ENCODE data around the gene INTS1.

INTS1 gene

GRCh38 chr7:1503816-1504775 is at the start of gene INTS1:
Gene INTS1 (minus strand): TSS chr7:1504389. CDS start chr7:1503960, 429 bp downstream.
- CTCF ChIA-PET = interaction anchor here (0.6 kb wide), 1 partner anchor 1109 kb away, joined by 4 read pairs; no protein-coding TSS in a partner anchor
- TF ChIP-seq NFRKB (IDR thresholded peaks at IDR 0.05) (no peak), ARNT (IDR thresholded peaks at IDR 0.05) (peak; percentile 61), ELF4 (IDR thresholded peaks at IDR 0.05) (peak; percentile 33; the same call in 1 of the 2 replicates), PKNOX1 (IDR thresholded peaks at IDR 0.05) (peak; percentile 16; the same call in 1 of the 2 replicates)
- peak; percentile 93 for DNase-seq (ENCODE audit: extremely low spot score)
- POLR2A ChIA-PET = interaction anchor here (1.4 kb wide), 1 partner anchor 66 kb away, joined by 4 read pairs; the partner anchor contains the start of gene PSMG3

GRCh38 chr7:1553512-1554210 is 49.5 kb upstream of the INTS1 start:
- ChIA-PET POLR2A (no interaction called here), CTCF (no interaction called here)
- DNase-seq (ENCODE audit: extremely low spot score) = no peak
- TF ChIP-seq FOXM1 (IDR thresholded peaks at IDR 0.05; ENCODE audit: borderline replicate concordance) (no peak), TARDBP (IDR thresholded peaks at IDR 0.05) (no peak), ZNF384 (IDR thresholded peaks at IDR 0.05) (no peak), L3MBTL2 (conservative IDR thresholded peaks at IDR 0.05) (no peak), PKNOX1 (IDR thresholded peaks at IDR 0.05) (no peak), SUZ12 (IDR thresholded peaks at IDR 0.05) (no peak), CTBP1 (IDR thresholded peaks at IDR 0.05; ENCODE audit: borderline replicate concordance) (no peak), BHLHE40 (IDR thresholded peaks at IDR 0.05; ENCODE audit: borderline replicate concordance) (no peak), FOXA1 (IDR thresholded peaks at IDR 0.05) (no peak), ELF4 (IDR thresholded peaks at IDR 0.05) (no peak), SP1 (IDR thresholded peaks at IDR 0.05) (no peak), NFRKB (IDR thresholded peaks at IDR 0.05) (no peak), ARNT (IDR thresholded peaks at IDR 0.05) (no peak), HDGF (IDR thresholded peaks at IDR 0.05; ENCODE audit: borderline replicate concordance) (no peak)

GRCh38 chr7:1552200-1552599 is 48.0 kb upstream of the INTS1 start:
- TF ChIP-seq ELF4 (IDR thresholded peaks at IDR 0.05) (no peak), ZNF384 (IDR thresholded peaks at IDR 0.05) (no peak), CTBP1 (IDR thresholded peaks at IDR 0.05; ENCODE audit: borderline replicate concordance) (no peak), FOXA1 (IDR thresholded peaks at IDR 0.05) (no peak), FOXK2 (IDR thresholded peaks at IDR 0.05) (no peak), LEF1 (IDR thresholded peaks at IDR 0.05; ENCODE audit: borderline replicate concordance) (no peak), PKNOX1 (IDR thresholded peaks at IDR 0.05) (no peak), HDGF (IDR thresholded peaks at IDR 0.05; ENCODE audit: borderline replicate concordance) (no peak), BHLHE40 (IDR thresholded peaks at IDR 0.05; ENCODE audit: borderline replicate concordance) (no peak), SUZ12 (IDR thresholded peaks at IDR 0.05) (no peak), ARNT (IDR thresholded peaks at IDR 0.05) (no peak), TARDBP (IDR thresholded peaks at IDR 0.05) (no peak), L3MBTL2 (conservative IDR thresholded peaks at IDR 0.05) (no peak), FOXM1 (IDR thresholded peaks at IDR 0.05; ENCODE audit: borderline replicate concordance) (no peak), SP1 (IDR thresholded peaks at IDR 0.05) (no peak), NFRKB (IDR thresholded peaks at IDR 0.05) (no peak)
- CTCF ChIA-PET = no interaction called here
- DNase-seq (ENCODE audit: extremely low spot score) = no peak
- POLR2A ChIA-PET = no interaction called here

GRCh38 chr7:1550846-1551155 is 46.6 kb upstream of the INTS1 start:
- no peak for TF ChIP-seq BHLHE40 (IDR thresholded peaks at IDR 0.05; ENCODE audit: borderline replicate concordance)
- no peak for TF ChIP-seq LEF1 (IDR thresholded peaks at IDR 0.05; ENCODE audit: borderline replicate concordance)
- no peak for TF ChIP-seq ZNF384 (IDR thresholded peaks at IDR 0.05)
- no peak for TF ChIP-seq TARDBP (IDR thresholded peaks at IDR 0.05)
- TF ChIP-seq L3MBTL2 (conservative IDR thresholded peaks at IDR 0.05) = no peak
- TF ChIP-seq ELF4 (IDR thresholded peaks at IDR 0.05) = no peak
- TF ChIP-seq SUZ12 (IDR thresholded peaks at IDR 0.05) = no peak
- no peak for TF ChIP-seq PKNOX1 (IDR thresholded peaks at IDR 0.05)
- TF ChIP-seq CTBP1 (IDR thresholded peaks at IDR 0.05; ENCODE audit: borderline replicate concordance) = no peak
- TF ChIP-seq ARNT (IDR thresholded peaks at IDR 0.05) = no peak
- TF ChIP-seq FOXM1 (IDR thresholded peaks at IDR 0.05; ENCODE audit: borderline replicate concordance) = no peak
- no peak for TF ChIP-seq FOXK2 (IDR thresholded peaks at IDR 0.05)
- TF ChIP-seq HDGF (IDR thresholded peaks at IDR 0.05; ENCODE audit: borderline replicate concordance) = no peak
- no peak for TF ChIP-seq SP1 (IDR thresholded peaks at IDR 0.05)
- TF ChIP-seq FOXA1 (IDR thresholded peaks at IDR 0.05) = no peak
- no peak for TF ChIP-seq NFRKB (IDR thresholded peaks at IDR 0.05)
- no peak for DNase-seq (ENCODE audit: extremely low spot score)
- POLR2A ChIA-PET = no interaction called here
- CTCF ChIA-PET = no interaction called here
